GM10847 (cell line): Measurements from ENCODE around the gene ST3GAL2.

ENCODE experiments used
- POLR2A ChIP-seq: IDR thresholded peaks from 2 replicates; pipeline ENCODE4 v1.6.1; 2011; ENCODE audit not compliant: insufficient read length; ENCODE audit errors: extremely low read depth

Gene ST3GAL2

DNA sequence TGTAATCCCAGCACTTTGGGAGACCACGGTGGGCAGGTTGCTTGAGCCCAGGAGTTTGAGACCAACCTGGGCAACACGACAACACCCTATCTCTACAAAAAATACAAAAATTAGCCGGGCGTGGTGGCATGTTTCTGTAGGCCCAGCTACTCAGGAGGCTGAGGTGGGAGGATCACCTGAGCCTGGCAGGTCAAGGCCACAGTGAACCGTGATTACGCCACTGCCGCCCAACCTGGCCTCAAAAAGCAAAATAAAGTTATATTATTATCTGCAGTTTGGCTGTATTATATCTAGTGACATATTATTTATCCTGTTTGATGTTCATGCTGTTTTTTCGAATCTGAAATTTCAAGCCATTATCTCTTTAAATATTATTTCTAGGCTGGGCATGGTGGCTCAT, 26.5 kb downstream of the ST3GAL2 start:
- no peak for TF ChIP-seq POLR2A

DNA sequence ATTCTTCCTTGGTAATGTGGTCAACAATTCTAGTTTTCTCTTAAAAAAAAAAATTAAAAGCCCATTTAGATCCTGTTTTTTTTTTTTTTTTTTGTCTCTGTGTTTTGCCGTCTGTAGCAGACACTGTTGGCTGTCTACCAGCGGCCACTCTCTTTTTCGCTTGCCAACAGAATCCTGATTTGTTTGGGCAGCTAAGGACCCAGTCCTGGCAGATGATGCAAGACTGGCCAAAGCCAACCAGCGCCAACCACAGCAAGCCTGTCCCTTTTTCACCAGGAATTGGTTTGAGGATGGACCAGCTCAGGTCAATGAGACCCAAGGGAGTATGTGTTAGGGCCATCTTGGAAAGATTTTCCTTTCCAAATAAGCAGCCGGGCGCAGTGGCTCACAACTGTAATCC, 28.2 kb downstream of the ST3GAL2 start:
- TF ChIP-seq POLR2A = no peak

GRCh38 chr16:70407811-70408274, 31.1 kb downstream of the ST3GAL2 start:
- no peak for TF ChIP-seq POLR2A

- TF ChIP-seq POLR2A = no peak
These were observed 35.8 kb downstream of the ST3GAL2 start for GRCh38 chr16:70402916-70403659.

GRCh38 chr16:70399951-70400350, 38.9 kb downstream of the ST3GAL2 start:
- no peak for TF ChIP-seq POLR2A

GRCh38 chr16:70399381-70399780, 39.5 kb downstream of the ST3GAL2 start:
- TF ChIP-seq POLR2A = no peak

- TF ChIP-seq POLR2A = no peak
These were observed 40.6 kb downstream of the ST3GAL2 start for GRCh38 chr16:70398177-70398743.

DNA sequence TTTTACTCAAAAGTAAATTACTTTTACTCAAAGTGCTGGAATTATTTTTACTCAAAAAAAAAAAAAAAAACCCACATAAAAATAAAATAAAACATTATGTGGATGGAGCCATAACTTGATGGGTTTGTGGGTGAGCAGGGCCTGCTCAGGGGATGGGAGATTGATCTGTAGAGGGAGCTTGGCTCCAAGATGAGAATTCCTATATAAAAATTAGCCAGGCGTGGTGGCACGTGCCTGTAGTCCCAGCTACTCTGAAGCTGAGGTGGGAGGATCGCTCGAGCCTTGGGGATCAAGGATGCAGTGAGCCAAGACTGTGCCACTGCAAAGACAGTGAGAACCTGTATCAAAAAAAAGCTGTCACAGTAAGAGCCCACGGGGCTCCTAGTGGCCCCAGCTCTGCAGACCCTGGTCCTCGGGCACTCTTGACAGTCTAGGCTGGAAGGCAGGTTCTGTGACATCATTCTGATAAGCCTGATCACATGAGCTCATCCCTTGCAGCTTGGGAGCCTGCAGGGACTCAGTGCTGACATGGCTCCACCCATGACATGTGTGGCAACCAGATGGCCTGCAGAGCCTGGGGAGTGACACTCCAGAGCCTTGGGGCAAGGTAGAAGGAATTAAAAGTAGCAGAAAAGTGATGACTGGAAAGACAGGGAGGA, 42.5 kb downstream of the ST3GAL2 start:
- TF ChIP-seq POLR2A = no peak

DNA sequence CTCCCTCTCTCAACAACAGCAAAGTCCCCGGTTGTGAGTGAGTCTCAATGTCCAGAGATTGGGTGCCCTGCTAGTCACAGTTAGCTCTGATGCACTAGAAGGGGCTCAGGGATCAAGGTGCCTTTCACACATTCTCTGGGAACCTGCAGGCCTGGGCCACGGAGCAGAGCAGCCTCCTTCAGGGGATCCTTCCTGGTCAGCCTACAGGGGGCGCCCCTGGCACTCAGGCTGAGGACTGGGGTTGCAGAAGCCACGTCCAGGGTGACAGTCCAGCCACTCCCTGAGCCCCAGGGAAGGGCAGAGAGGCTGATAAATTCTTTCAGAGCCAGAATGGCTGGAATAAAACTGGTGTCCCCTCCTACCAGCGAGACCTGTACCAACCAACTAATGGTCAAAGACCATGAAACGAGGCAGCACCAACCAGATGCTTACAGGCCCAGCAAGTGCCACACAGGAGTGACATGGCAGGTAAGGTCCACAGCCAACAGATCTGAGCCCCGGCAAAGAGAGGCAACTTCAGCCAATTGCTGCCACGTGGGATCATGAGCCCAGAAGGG, 43.5 kb downstream of the ST3GAL2 start:
- no peak for TF ChIP-seq POLR2A

DNA sequence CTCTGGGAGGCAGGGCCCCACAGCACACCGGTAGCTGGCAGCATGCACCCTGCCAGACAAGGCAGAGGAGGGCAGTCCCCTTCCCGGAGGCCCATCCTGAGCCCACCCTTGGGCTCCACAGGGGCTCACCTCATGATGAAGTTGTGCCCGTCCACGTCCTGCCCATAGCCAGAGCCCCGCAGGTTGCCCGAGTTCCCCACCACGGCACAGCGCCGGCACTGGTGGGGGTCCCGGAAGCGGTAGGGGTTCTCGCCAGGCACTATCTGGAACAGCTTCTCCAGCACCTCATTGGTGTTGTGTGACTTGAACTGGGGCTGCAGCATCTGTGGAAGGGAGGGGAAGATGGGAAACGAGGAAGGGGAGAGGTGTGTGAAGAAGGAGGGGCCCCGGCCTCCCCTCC, 44.0 kb downstream of the ST3GAL2 start:
- no peak for TF ChIP-seq POLR2A

DNA sequence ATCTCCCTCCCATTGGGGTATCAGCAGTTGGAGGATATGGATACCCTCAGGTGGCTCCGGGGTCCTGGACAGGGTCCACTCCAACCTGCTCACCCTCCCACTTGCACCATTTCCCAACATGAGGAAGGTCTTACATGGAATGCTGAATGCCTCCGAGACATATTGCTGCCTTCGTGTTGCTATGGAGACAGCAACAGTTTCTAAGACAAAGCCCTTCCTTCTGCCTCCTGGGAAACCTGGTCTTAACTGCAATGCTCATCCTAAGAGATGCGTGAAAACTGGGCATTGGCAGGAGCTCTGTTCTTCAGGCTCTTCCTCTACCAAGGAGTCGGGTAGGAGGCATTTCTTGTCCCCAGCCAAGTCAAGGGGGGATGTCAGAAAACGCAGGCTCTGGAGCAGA, 45.2 kb downstream of the ST3GAL2 start:
- TF ChIP-seq POLR2A = no peak

- TF ChIP-seq POLR2A = no peak
These were observed 46.3 kb downstream of the ST3GAL2 start for GRCh38 chr16:70392606-70393005.

DNA sequence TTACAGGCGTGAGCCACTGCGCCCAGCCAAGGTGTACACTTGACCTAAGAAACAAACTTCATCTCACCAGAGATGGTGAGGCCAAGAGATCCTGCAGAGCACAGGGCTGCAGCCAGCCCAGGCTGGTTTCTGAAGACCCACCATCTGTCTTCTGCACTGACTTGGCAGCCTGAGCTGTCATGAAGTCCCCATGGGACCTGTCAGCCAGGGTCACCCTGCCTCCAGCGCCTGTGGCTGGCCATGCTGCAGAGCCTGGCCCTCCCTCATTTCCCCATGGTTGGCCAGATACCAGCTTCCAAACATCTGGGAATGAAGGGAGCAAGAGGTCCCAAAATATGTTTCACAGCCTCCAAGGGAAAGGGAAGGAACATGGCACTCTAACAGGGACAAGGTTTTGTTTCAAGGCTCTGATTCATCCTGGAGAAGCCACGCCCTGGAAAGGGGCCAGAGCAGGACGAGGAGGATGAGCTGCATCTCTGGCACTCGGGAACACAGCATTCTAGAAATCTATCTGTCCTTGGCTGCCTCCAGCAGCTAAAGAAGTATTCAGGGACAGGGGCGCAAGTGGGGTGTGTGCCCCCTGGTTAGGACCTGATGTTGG, 46.9 kb downstream of the ST3GAL2 start:
- no peak for TF ChIP-seq POLR2A

DNA sequence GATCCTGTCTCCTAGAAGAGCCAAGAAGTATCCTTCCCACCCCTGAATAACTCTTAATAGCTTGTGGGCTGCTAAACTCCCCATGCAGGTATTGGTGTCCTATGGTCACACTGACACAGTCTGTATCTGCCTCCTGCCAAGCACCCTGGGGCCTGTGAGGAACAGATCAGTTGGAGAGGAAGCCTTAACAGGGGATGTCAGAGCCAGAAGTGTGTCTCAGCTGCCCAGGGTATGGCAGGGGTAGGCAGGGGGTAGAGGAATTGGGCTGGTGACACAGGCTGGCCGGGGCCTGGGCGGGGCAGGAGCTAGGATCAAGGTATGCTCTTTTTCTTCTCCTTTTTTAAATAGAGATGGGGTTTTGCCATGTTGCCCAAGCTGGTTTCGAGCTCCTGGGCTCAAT, 47.5 kb downstream of the ST3GAL2 start:
- no peak for TF ChIP-seq POLR2A

- no peak for TF ChIP-seq POLR2A
These were observed 48.1 kb downstream of the ST3GAL2 start for GRCh38 chr16:70390774-70391173.

DNA sequence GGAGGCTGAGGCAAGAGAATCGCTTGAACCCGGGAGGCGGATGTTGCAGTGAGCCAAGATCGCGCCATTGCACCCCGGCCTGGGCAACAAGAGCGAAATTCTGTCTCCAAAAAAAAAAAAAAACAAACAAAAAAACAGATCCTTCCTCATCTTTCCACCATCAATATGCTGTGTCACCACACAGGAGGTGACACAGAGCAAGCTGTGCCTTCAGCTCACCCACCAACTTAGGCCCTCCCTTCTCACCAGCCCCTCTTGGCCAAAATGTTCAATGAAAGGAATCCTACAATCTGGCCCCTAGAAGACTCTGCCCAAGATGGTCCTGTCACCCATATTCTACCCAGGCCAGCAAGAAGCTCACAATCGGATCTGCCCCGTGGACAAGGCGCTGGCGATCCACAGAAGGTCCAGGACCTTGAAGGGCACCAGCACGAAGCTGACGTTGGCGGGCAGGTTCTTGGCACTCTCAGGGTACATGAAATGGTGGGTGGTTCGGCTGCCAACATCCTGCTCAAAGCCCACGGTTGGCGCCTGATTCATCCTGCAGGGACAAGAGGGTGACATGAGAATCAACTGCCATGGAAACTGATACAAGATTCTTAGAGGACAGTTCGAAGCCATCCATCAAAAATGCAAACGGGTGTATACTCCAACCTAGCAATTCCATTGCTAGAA, 50.8 kb downstream of the ST3GAL2 start:
- TF ChIP-seq POLR2A = no peak
